Smooth muscle cell (in vitro differentiated cells): ENCODE measurements around the gene GPBAR1. TPM values are rescaled to one million over a fixed set of nuclear protein-coding genes. Genes with fewer than 3 reads are reported as not detected.

Experiments
- DNase-seq: peaks from one replicate; lab custom pipeline; 2025; ENCODE audit not compliant: unreplicated experiment; lab: John Stamatoyannopoulos, UW
- H2AFZ ChIP-seq: fragments of 200-600 bp; sonication (generic); 2 replicates; pipeline ENCODE4 v1.6.0; 2016; ENCODE audit warnings: antibody characterized with exemption, low read depth, mild to moderate bottlenecking
- H3F3A ChIP-seq: fragments of 200-600 bp; sonication (generic); 2 replicates; pipeline ENCODE4 v1.6.0; 2017; ENCODE audit warnings: antibody characterized with exemption, low read depth
- H3K27ac ChIP-seq: fragments of 200-600 bp; sonication (generic); 2 replicates; pipeline ENCODE4 v1.5.1; 2016; ENCODE audit warnings: low read depth, mild to moderate bottlenecking
- H3K27me3 ChIP-seq: fragments of 200-600 bp; sonication (generic); 2 replicates; pipeline ENCODE4 v1.6.1; 2016; ENCODE audit warnings: low read depth, mild to moderate bottlenecking
- H3K36me3 ChIP-seq: fragments of 200-600 bp; sonication (generic); 2 replicates; pipeline ENCODE4 v1.5.1; 2016; ENCODE audit warnings: low read depth
- H3K4me1 ChIP-seq: fragments of 200-600 bp; sonication (generic); 2 replicates; pipeline ENCODE4 v1.5.1; 2016; ENCODE audit warnings: low read depth
- H3K4me2 ChIP-seq: fragments of 200-600 bp; sonication (generic); 2 replicates; pipeline ENCODE4 v1.6.0; 2016; ENCODE audit warnings: mild to moderate bottlenecking
- H3K4me3 ChIP-seq: fragments of 200-600 bp; sonication (generic); 2 replicates; pipeline ENCODE4 v1.5.1; 2016; ENCODE audit warnings: mild to moderate bottlenecking
- H3K79me2 ChIP-seq: fragments of 200-600 bp; sonication (generic); 2 replicates; pipeline ENCODE4 v1.6.0; 2016; ENCODE audit warnings: low read depth, mild to moderate bottlenecking
- H3K9ac ChIP-seq: fragments of 200-600 bp; sonication (generic); 2 replicates; pipeline ENCODE4 v1.6.0; 2016; ENCODE audit warnings: low read depth
- H3K9me3 ChIP-seq: fragments of 200-600 bp; sonication (generic); replicated peaks from 2 replicates; pipeline ENCODE4 v1.5.1; 2016; ENCODE audit warnings: low read depth
- H4K20me1 ChIP-seq: fragments of 200-600 bp; sonication (generic); 2 replicates; pipeline ENCODE4 v1.6.0; 2016; ENCODE audit warnings: low read depth
- WGBS: methylation state at CpG from one replicate; pipeline ENCODE4 v1.1.7; 2016; ENCODE audit warnings: low lambda C conversion rate; 5-methylcytosine and 5-hydroxymethylcytosine counted together
- polyA plus RNA-seq: library from polyadenylated mRNA; unstranded; fragments of >200 nt; fragmentation: Nextera tagmentation; extraction: Ambion mirVana; gene quantifications from 2 replicates; pipeline ENCODE4 v1.2.1, GENCODE V29; 2016
- total RNA-seq: library from RNA; depleted of rRNA; stranded (reverse); fragments of >200 nt; gene quantifications from 2 replicates; pipeline ENCODE4 v1.2.3, GENCODE V29; 2014
- TF ChIP-seq, protein P1 (sequence below): fragments of 200-600 bp; sonication (generic); IDR thresholded peaks from 2 replicates; pipeline ENCODE4 v1.5.1; 2017; ENCODE audit warnings: borderline replicate concordance, mild to moderate bottlenecking, antibody characterized with exemption; ENCODE audit not compliant: insufficient read depth, poor library complexity, severe bottlenecking

The GPBAR1 gene
- total and polyA plus RNA-seq, 2 experiments from 2014 or later, result 1.3 to 1.6 TPM

DNA sequence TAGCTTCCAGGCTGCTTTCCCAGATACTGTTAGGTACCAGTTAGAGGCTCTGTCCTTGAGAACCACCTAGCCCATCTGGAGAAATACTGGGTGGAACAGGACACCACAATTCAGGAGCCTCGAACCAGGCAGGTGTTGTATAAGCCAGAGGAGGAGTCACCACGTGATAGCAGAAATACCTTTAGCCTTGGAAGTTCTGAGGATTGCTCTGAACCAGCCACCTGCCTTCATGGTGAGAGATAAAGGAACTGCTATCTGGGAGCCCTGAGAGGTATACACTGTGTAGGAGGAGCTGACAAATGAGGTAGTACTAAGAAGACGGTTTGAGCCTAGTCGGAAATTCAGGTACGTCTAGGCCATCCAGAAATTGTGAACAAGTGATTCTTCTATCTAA, 7.6 kb upstream of the GPBAR1 start:
- TF ChIP-seq, protein P1, sequence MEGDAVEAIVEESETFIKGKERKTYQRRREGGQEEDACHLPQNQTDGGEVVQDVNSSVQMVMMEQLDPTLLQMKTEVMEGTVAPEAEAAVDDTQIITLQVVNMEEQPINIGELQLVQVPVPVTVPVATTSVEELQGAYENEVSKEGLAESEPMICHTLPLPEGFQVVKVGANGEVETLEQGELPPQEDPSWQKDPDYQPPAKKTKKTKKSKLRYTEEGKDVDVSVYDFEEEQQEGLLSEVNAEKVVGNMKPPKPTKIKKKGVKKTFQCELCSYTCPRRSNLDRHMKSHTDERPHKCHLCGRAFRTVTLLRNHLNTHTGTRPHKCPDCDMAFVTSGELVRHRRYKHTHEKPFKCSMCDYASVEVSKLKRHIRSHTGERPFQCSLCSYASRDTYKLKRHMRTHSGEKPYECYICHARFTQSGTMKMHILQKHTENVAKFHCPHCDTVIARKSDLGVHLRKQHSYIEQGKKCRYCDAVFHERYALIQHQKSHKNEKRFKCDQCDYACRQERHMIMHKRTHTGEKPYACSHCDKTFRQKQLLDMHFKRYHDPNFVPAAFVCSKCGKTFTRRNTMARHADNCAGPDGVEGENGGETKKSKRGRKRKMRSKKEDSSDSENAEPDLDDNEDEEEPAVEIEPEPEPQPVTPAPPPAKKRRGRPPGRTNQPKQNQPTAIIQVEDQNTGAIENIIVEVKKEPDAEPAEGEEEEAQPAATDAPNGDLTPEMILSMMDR, result no peak
- 90% methylated on average over 5 of the region's 5 CpGs for WGBS
- Histone ChIP-seq H3K27ac (peak overlapping the region; percentile 61), H3K4me1 (peaks cover under 1% of the 10 kb centered on the region), H3K9me3 (no peaks in the 10 kb centered on the region), H2AFZ (no peak overlapping the region), H3F3A (peaks cover 76% of the 10 kb centered on the region), H3K4me3 (no peak overlapping the region), H3K9ac (no peak overlapping the region), H3K27me3 (no peaks in the 10 kb centered on the region), H3K36me3 (peaks cover 38% of the 10 kb centered on the region), H3K79me2 (peaks cover 10% of the 10 kb centered on the region), H3K4me2 (no peak overlapping the region), H4K20me1 (peaks cover 76% of the 10 kb centered on the region)
- DNase-seq, result no peak

- TF ChIP-seq, protein P1, result no peak
- Histone ChIP-seq H4K20me1 (peaks cover 59% of the 10 kb centered on the region), H3K9me3 (no peaks in the 10 kb centered on the region), H3K36me3 (peaks cover 24% of the 10 kb centered on the region), H3K27me3 (no peaks in the 10 kb centered on the region), H3K79me2 (peaks cover 2% of the 10 kb centered on the region), H3K4me3 (no peak overlapping the region), H2AFZ (no peak overlapping the region), H3K9ac (no peak overlapping the region), H3K27ac (peak overlapping the region; percentile 61), H3K4me2 (no peak overlapping the region), H3K4me1 (peaks cover 12% of the 10 kb centered on the region), H3F3A (peaks cover 77% of the 10 kb centered on the region)
- 75% methylated on average over 6 of the region's 6 CpGs for WGBS
- no peak for DNase-seq
Observed at GRCh38 chr2:218255446-218255845, 5.4 kb upstream of the GPBAR1 start.

DNA sequence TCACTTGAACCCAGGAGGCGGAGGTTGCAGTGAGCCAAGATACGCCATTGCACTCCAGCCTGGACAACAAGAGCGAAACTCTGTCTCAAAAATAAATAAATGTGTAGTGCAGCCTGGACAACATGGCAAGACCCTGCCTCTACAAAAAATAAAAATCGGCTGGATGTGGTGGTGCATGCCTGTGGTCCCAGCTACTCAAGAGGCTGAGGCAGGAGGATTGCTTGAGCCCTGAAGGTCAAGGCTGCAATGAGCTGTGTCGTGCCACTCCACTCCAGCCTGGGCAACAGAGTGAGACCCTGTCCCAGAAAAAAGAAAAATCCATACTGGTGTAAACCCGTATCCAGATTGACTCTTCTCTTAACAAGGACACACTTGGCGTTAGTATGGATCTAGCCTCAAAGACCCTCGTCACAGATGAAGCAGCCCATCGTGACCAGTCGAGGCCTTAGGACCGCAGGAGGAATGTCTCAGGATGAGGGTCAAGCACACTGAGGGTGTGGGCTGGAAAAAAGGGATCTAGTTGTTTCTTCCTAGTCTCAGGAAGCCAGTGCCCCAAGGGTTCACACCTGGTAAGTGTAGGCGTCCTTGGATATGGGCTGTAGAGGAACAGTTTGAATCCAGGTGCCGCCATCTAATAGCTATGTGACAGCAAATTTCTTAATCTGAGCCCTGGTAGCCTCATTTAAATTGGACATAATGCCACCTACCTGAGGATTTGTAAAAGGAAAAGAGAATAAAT, 4.0 kb upstream of the GPBAR1 start:
- Histone ChIP-seq H3K9me3 (no peaks in the 10 kb centered on the region), H3K4me1 (peaks cover 15% of the 10 kb centered on the region), H3F3A (peaks cover 75% of the 10 kb centered on the region), H3K36me3 (peaks cover 22% of the 10 kb centered on the region), H3K79me2 (no peaks in the 10 kb centered on the region), H3K4me3 (no peak overlapping the region), H3K4me2 (no peak overlapping the region), H3K9ac (no peak overlapping the region), H3K27me3 (no peaks in the 10 kb centered on the region), H3K27ac (peak overlapping the region; percentile 61), H4K20me1 (peaks cover 45% of the 10 kb centered on the region), H2AFZ (no peak overlapping the region)
- 94% methylated on average over 13 of the region's 13 CpGs for WGBS
- DNase-seq, result no peak
- TF ChIP-seq, protein P1, result no peak

DNA sequence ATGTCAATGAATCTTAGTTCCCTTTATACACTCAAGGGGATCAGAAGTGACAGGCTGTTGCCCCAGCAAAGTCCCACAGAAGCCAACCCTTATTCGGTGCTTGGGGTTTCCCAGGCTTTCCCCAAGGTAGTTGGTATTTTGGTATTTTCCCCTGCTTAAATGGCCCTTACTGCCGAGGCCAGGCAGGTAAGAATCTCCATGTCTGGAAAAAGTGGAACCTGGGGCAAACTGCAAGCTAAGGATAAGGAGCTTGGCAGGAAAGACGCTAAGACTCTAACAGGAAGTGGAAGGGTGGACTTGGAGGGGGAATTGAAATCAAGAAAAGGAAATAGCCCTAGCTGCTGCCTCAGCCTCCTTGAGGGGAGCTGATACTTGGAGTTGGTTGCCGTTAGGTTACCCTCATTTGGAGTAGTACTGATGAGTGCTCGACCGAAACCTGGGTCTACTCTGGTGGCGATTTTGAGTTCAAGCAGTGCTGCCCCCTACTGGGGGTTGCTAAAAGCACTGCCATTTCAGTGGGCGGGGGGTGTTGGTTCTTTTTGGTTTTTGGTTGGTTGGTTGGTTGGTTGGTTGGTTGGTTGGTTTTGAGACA, 3.3 kb upstream of the GPBAR1 start:
- Histone ChIP-seq H3K27me3 (no peaks in the 10 kb centered on the region), H3K9ac (no peak overlapping the region), H4K20me1 (peaks cover 38% of the 10 kb centered on the region), H3K4me2 (no peak overlapping the region), H3K4me1 (peaks cover 15% of the 10 kb centered on the region), H3K27ac (peak overlapping the region; percentile 61), H2AFZ (no peak overlapping the region), H3K79me2 (no peaks in the 10 kb centered on the region), H3F3A (peaks cover 69% of the 10 kb centered on the region), H3K4me3 (no peak overlapping the region), H3K36me3 (peaks cover 22% of the 10 kb centered on the region), H3K9me3 (no peaks in the 10 kb centered on the region)
- WGBS, result 58% methylated on average over 8 of the region's 8 CpGs
- DNase-seq, result no peak
- TF ChIP-seq, protein P1, result peak; percentile 59
